ENCODE measurements around the gene PRIMA1. TPM values are rescaled to one million over a fixed set of nuclear protein-coding genes. Genes with fewer than 3 reads are reported as not detected.
A peak's percentile ranks its signal among the peaks of the same experiment; 100 is the strongest.

The PRIMA1 gene, protein sequence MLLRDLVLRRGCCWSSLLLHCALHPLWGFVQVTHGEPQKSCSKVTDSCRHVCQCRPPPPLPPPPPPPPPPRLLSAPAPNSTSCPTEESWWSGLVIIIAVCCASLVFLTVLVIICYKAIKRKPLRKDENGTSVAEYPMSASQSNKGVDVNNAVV
- not detected in 2 replicates for total RNA-seq (2012; rRNA removed)

GRCh38 chr14:93788293-93788542 lies at the start of gene PRIMA1:
TSS of gene PRIMA1 (minus strand) at chr14:93788485. CDS start at chr14:93787718, 767 bp downstream.
- Histone ChIP-seq H3K36me3 (ENCODE audit: insufficient read depth, low read length) (no peaks in the 10 kb centered on the region), H3K9ac (ENCODE audit: low read depth, low read length) (no peak within 1 kb of the TSS), H3K9me3 (replicated peaks; ENCODE audit: low read length) (no peaks in the 10 kb centered on the region), H3K27me3 (ENCODE audit: control insufficient read depth, insufficient read depth, low read length) (peaks cover 2% of the 10 kb centered on the region), H3K4me1 (ENCODE audit: control insufficient read depth, insufficient read depth, low read length) (no peaks in the 10 kb centered on the region), H3K4me2 (ENCODE audit: low read length) (peak within 1 kb of the TSS; percentile 71), H3K4me3 (ENCODE audit: low read length) (peak within 1 kb of the TSS; percentile 39)

DNA sequence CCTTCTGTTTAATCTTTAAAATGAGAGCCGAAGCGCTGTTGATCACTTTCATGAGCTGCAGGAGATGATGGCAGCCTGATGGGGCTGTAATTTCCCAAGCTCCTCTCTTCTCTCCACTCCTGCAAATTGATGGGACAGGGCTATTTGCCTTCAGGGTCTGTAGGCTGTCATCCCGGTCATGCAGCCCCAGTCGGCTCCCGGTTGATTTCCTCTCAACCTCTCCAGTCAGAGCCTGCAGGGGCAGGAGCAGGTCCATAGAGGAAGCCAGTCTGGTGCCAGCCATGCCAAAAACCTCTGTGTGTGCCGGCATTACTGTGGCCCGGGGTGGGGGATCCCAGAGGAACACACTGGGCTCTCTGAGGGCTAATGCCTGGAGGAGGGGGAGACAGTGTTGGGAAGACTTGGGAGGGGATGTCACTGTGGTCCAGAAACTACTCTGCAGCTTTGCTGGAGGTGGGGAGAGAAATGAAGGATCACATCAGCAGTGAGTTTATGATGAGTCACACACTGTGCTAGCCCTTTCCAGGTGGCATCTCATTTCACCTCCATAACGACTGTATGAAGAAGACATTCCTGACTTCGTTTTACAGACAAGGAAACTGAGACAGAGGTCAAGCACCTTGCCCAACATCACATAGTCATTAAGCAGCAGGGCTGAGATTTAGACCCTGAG lies 46.5 kb upstream of the PRIMA1 start:
- Histone ChIP-seq H3K27me3 (ENCODE audit: control insufficient read depth, insufficient read depth, low read length) (no peaks in the 10 kb centered on the region), H3K4me1 (ENCODE audit: control insufficient read depth, insufficient read depth, low read length) (no peaks in the 10 kb centered on the region), H3K4me3 (ENCODE audit: low read length) (no peak overlapping the region), H3K4me2 (ENCODE audit: low read length) (no peak overlapping the region), H3K9me3 (replicated peaks; ENCODE audit: low read length) (peaks cover 2% of the 10 kb centered on the region), H3K9ac (ENCODE audit: low read depth, low read length) (no peak overlapping the region), H3K36me3 (ENCODE audit: insufficient read depth, low read length) (no peaks in the 10 kb centered on the region)

DNA sequence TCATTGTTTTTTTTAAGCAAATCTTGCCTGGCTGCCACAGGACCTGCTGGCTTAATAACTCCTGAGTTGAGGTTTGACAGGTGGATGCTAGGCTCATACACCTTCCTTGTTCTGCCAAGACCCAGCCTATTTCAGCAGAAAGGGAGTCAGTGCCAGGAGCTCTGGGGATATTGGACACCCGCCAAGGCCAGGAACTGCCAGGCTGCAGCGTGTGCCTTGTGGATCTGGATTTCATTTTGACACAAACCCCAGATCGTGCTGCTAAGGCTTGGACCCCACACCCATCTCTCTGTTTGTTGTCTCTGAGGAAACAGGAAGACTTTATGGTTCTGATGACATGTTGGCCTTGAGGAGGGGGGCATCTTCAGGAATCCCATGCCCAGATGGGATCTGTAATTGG lies 44.4 kb upstream of the PRIMA1 start:
- peaks cover 2% of the 10 kb centered on the region for H3K9me3 ChIP-seq (replicated peaks; ENCODE audit: low read length)
- H3K4me1 ChIP-seq (ENCODE audit: control insufficient read depth, insufficient read depth, low read length) = no peaks in the 10 kb centered on the region
- H3K27me3 ChIP-seq (ENCODE audit: control insufficient read depth, insufficient read depth, low read length) = no peaks in the 10 kb centered on the region
- no peaks in the 10 kb centered on the region for H3K36me3 ChIP-seq (ENCODE audit: insufficient read depth, low read length)
- H3K9ac ChIP-seq (ENCODE audit: low read depth, low read length) = no peak overlapping the region
- no peak overlapping the region for H3K4me2 ChIP-seq (ENCODE audit: low read length)
- no peak overlapping the region for H3K4me3 ChIP-seq (ENCODE audit: low read length)

GRCh38 chr14:93832081-93832480 lies 43.8 kb upstream of the PRIMA1 start:
- H3K36me3 ChIP-seq (ENCODE audit: insufficient read depth, low read length) = no peaks in the 10 kb centered on the region
- no peak overlapping the region for H3K4me2 ChIP-seq (ENCODE audit: low read length)
- H3K9ac ChIP-seq (ENCODE audit: low read depth, low read length) = no peak overlapping the region
- H3K4me1 ChIP-seq (ENCODE audit: control insufficient read depth, insufficient read depth, low read length) = no peaks in the 10 kb centered on the region
- H3K27me3 ChIP-seq (ENCODE audit: control insufficient read depth, insufficient read depth, low read length) = no peaks in the 10 kb centered on the region
- no peak overlapping the region for H3K4me3 ChIP-seq (ENCODE audit: low read length)
- peaks cover 2% of the 10 kb centered on the region for H3K9me3 ChIP-seq (replicated peaks; ENCODE audit: low read length)

- no peak overlapping the region for H3K4me2 ChIP-seq (ENCODE audit: low read length)
- H3K9me3 ChIP-seq (replicated peaks; ENCODE audit: low read length) = peaks cover 2% of the 10 kb centered on the region
- H3K36me3 ChIP-seq (ENCODE audit: insufficient read depth, low read length) = no peaks in the 10 kb centered on the region
- no peak overlapping the region for H3K9ac ChIP-seq (ENCODE audit: low read depth, low read length)
- no peaks in the 10 kb centered on the region for H3K4me1 ChIP-seq (ENCODE audit: control insufficient read depth, insufficient read depth, low read length)
- H3K27me3 ChIP-seq (ENCODE audit: control insufficient read depth, insufficient read depth, low read length) = no peaks in the 10 kb centered on the region
- H3K4me3 ChIP-seq (ENCODE audit: low read length) = no peak overlapping the region
Measured at GRCh38 chr14:93830753-93831461, 42.6 kb upstream of the PRIMA1 start.

DNA sequence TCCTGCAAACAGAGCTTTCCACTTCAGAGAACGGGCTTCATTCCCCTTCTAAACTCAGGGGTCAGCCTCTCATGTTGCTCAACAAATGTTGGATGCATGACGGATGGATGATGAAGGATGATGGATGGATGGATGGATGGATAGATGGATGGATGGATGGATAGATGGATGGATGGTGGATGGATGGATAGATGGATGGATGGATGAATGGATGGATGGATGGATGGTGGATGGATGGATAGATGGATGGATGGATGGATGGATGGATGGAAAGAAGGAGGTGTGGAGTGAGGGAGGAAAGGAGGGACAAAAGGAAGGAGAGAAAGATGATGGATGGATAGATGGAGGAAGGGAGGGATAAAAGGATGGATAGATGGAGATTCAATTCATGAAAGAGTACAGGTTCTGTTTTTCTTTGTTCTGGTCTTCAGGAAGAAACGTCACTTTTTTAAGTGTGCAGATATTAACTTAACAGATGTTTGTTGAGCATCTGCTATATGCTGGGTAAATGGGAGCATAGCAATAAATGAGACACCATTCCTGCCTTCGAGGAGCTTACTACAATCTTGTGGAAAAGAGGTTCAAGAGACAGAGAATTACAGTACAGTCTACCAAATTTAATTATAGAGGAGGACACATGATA lies 41.7 kb upstream of the PRIMA1 start:
- H3K4me3 ChIP-seq (ENCODE audit: low read length) = no peak overlapping the region
- no peak overlapping the region for H3K9ac ChIP-seq (ENCODE audit: low read depth, low read length)
- no peaks in the 10 kb centered on the region for H3K36me3 ChIP-seq (ENCODE audit: insufficient read depth, low read length)
- no peak overlapping the region for H3K4me2 ChIP-seq (ENCODE audit: low read length)
- H3K4me1 ChIP-seq (ENCODE audit: control insufficient read depth, insufficient read depth, low read length) = no peaks in the 10 kb centered on the region
- H3K27me3 ChIP-seq (ENCODE audit: control insufficient read depth, insufficient read depth, low read length) = no peaks in the 10 kb centered on the region
- peaks cover 2% of the 10 kb centered on the region for H3K9me3 ChIP-seq (replicated peaks; ENCODE audit: low read length)

GRCh38 chr14:93825235-93825553 lies 36.9 kb upstream of the PRIMA1 start:
- H3K36me3 ChIP-seq (ENCODE audit: insufficient read depth, low read length) = no peaks in the 10 kb centered on the region
- no peaks in the 10 kb centered on the region for H3K9me3 ChIP-seq (replicated peaks; ENCODE audit: low read length)
- no peak overlapping the region for H3K4me3 ChIP-seq (ENCODE audit: low read length)
- no peak overlapping the region for H3K4me2 ChIP-seq (ENCODE audit: low read length)
- no peaks in the 10 kb centered on the region for H3K27me3 ChIP-seq (ENCODE audit: control insufficient read depth, insufficient read depth, low read length)
- no peaks in the 10 kb centered on the region for H3K4me1 ChIP-seq (ENCODE audit: control insufficient read depth, insufficient read depth, low read length)
- H3K9ac ChIP-seq (ENCODE audit: low read depth, low read length) = no peak overlapping the region

DNA sequence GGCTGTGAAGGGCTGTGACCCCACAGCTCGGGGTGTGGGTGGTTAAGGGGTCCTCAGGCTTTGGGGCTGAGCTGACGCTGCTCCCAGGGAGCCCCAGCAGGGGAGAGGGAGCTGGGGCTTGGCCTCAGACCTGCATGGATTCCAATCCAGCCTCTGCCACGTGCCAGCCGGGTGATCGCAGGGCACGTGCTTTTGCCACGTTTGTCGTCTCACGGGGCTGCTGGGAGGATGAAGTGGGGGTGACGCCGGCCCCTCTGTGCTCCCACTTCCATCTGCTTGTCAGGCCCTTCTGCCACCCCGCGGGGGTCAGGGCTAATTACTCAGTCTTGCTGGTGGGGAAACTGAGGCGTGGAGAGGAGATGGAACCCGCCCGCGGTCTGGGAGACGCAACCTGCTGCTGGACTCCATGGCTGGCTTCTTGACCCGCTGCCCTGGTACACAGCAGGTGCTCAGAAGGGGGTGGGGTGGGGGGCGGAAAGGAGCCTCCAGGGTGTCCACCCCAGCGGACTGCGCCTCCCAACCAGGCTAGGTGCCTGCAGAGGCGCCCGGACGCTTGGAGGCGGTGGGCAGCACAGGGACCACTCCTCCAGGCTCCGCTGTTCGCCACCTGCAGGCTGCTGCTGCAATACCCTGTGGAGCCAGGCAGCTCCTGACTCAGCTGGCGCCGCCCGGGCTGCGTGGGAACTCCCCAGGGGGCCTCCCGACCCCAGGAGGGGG lies 36.4 kb upstream of the PRIMA1 start:
- Histone ChIP-seq H3K9me3 (replicated peaks; ENCODE audit: low read length) (no peaks in the 10 kb centered on the region), H3K9ac (ENCODE audit: low read depth, low read length) (no peak overlapping the region), H3K27me3 (ENCODE audit: control insufficient read depth, insufficient read depth, low read length) (no peaks in the 10 kb centered on the region)

GRCh38 chr14:93824076-93824475 lies 35.8 kb upstream of the PRIMA1 start:
- H3K9ac ChIP-seq (ENCODE audit: low read depth, low read length) = no peak overlapping the region
- no peak overlapping the region for H3K4me3 ChIP-seq (ENCODE audit: low read length)
- H3K9me3 ChIP-seq (replicated peaks; ENCODE audit: low read length) = peaks cover 2% of the 10 kb centered on the region
- no peak overlapping the region for H3K4me2 ChIP-seq (ENCODE audit: low read length)
- no peaks in the 10 kb centered on the region for H3K27me3 ChIP-seq (ENCODE audit: control insufficient read depth, insufficient read depth, low read length)
- no peaks in the 10 kb centered on the region for H3K36me3 ChIP-seq (ENCODE audit: insufficient read depth, low read length)
- no peaks in the 10 kb centered on the region for H3K4me1 ChIP-seq (ENCODE audit: control insufficient read depth, insufficient read depth, low read length)

More for the DNA sequence above, 36.4 kb upstream of the PRIMA1 start:
- Histone ChIP-seq H3K4me2 (ENCODE audit: low read length) (no peak overlapping the region), H3K4me3 (ENCODE audit: low read length) (no peak overlapping the region), H3K36me3 (ENCODE audit: insufficient read depth, low read length) (no peaks in the 10 kb centered on the region), H3K4me1 (ENCODE audit: control insufficient read depth, insufficient read depth, low read length) (no peaks in the 10 kb centered on the region)

- no peaks in the 10 kb centered on the region for H3K36me3 ChIP-seq (ENCODE audit: insufficient read depth, low read length)
- H3K9ac ChIP-seq (ENCODE audit: low read depth, low read length) = no peak overlapping the region
- H3K4me1 ChIP-seq (ENCODE audit: control insufficient read depth, insufficient read depth, low read length) = no peaks in the 10 kb centered on the region
- no peaks in the 10 kb centered on the region for H3K27me3 ChIP-seq (ENCODE audit: control insufficient read depth, insufficient read depth, low read length)
- H3K4me2 ChIP-seq (ENCODE audit: low read length) = no peak overlapping the region
- H3K9me3 ChIP-seq (replicated peaks; ENCODE audit: low read length) = peaks cover 4% of the 10 kb centered on the region
- no peak overlapping the region for H3K4me3 ChIP-seq (ENCODE audit: low read length)
Measured at GRCh38 chr14:93821051-93821450, 32.8 kb upstream of the PRIMA1 start.

DNA sequence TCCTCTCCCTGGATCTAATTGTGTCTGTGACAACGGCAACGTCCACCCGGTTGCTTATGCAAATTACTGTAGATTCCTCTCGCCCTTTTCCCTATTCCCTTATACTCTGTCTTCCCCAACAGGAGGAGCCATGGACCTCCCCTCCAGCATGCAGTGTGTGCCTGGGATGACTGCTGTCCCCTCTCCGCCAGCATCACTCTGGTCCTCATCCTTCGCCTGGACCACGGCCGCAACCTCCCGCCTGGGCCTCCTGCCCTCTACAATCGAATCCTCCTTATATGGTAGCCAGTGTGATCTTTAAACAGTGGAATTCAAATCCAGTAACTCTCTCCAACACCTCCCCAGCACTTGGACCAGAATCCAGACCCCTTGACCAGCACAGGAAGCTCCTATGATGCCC lies 30.6 kb upstream of the PRIMA1 start:
- Histone ChIP-seq H3K9ac (ENCODE audit: low read depth, low read length) (no peak overlapping the region), H3K4me1 (ENCODE audit: control insufficient read depth, insufficient read depth, low read length) (no peaks in the 10 kb centered on the region), H3K4me3 (ENCODE audit: low read length) (no peak overlapping the region), H3K9me3 (replicated peaks; ENCODE audit: low read length) (peaks cover 4% of the 10 kb centered on the region), H3K4me2 (ENCODE audit: low read length) (no peak overlapping the region), H3K36me3 (ENCODE audit: insufficient read depth, low read length) (no peaks in the 10 kb centered on the region), H3K27me3 (ENCODE audit: control insufficient read depth, insufficient read depth, low read length) (no peaks in the 10 kb centered on the region)
